HS-5 (cell line): ENCODE data around the gene ARID5B.
A peak's percentile ranks its signal among the peaks of the same experiment; 100 is the strongest.

ENCODE experiments used
- DNase-seq: peaks from one replicate; pipeline ENCODE4 v3.0.0-alpha.2; 2012; ENCODE audit warnings: low read depth

ARID5B gene

DNA sequence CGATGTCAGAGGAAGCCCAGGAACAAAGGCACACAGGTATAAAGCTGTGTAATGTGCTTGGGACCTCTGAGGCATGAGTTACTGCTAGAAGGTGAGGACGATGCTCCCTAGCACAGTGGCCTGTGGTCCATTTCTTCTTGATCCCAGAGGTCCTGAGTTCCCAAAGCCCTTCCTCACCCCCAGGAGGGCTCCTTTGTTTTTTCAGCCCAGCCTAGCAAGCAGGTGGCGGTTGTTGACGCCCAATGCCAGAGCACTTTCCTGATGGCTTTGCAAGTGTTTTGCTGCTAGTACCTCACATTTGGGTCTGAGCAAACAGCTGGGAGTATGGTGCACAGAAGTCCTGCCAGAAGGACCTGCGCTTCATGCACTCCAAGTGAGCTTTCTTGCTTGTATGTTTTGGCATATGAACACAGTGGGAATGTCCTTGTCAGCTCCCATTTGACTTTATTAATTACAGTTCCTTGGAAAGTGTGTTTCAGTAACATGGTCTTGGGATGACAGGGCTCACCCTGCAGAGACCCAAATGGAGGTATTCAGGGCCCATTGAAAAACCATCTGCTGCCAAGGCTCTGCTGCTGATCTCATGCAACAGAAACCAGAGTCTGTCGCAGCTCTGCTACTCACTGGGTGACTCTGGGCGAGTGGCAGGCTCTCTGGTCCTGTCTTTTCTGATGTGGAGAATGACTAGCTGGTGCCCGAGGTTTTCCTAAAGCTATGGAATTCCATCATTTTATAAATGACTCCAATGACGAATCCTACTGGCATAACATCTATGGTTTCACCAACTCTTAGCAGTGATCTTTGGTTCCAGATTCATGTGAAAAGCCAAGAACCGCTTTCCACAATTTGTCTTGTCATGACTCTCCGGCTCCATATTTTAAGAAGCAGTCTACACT, 134.9 kb downstream of the ARID5B start:
- no peak for DNase-seq

DNA sequence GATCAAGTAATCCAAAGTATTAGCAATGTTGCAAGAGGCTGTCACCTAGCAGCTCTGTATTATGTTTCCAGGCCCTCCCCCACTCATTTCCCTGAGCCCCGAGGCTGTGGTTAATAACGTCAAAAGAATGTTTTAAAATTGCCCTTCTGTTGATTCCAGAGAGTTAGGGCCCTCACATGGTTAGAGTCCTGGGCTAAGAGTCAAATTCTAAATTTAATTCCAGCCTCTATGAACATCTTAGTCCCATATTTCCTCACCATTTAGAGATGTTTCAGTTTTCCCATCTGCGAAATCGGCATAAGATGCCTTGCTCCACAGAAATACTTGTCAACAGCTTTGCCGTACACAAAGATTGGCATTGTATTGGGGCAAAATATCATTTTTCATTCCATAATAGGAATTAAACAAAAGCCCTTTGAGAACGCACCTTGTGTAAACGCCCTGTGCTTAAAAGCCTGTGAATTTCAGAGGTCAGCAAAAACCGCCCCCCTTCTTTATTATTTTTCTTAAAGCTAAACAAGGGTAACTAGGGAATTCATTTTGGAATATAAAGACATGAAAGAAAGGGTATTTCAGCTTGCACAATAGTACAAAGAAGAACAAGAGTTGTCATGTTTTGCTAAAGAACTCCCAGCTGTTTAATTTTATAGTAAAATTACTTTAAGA, 135.8 kb downstream of the ARID5B start:
- DNase-seq, result no peak

DNA sequence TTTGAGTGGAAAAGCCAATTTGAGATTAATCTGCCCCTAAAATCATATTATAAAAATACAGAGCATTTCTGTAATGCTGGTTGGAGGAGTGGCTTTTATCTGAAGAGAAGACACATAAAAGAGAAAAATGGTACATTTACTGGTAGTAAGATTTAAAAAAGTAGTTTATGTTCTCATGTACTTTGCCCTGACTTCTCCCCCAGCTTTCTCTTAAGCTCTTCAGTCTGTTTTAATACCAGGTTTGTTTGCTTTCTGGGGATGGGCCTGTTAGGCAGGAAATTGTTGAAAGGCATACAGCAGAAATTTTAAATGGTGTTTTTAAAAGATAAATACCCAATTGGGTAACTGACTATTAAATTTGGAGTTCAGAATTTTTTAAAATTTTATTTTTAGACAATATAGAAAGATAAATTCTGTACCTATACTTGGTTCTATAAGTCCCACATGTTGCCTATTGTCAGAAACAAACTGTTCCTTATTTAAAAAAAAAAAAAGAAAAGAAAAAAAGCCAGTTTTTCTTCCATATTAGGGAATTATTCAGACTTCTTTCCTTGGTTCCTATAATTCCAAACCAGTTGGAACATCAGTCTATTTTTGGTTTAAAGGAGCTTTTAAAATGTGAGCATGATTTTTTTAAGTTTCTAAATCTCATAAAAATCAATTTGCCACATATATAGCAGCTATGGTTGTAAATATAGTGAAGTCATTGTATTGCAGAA, 136.6 kb downstream of the ARID5B start:
- DNase-seq, result no peak

DNA sequence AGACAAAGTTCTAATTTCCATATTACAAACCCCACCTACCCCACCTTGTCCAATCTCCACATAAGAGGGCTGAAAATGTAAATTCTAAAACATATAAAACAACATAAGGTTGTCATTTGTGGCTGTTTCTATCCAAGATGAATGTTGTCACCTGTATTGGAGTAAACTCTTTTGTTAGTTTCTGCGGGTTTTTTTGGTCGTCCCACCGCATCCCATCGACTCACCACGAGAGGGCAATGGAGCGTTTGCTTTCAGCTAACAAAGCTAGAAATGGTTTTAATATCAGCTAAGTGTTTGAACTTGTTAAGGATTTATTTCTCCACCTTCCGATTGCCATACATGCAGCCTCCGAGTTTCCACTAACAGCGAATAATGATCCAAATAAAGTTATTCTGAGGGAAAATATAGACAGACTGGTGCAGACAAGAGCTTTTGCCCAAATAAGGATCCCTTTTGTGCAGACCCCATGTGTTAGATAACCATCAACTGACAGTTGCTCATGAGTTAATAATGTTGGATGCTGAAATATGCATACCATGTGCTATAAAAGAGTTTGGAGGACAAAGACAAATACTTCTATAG, 137.2 kb downstream of the ARID5B start:
- no peak for DNase-seq

DNA sequence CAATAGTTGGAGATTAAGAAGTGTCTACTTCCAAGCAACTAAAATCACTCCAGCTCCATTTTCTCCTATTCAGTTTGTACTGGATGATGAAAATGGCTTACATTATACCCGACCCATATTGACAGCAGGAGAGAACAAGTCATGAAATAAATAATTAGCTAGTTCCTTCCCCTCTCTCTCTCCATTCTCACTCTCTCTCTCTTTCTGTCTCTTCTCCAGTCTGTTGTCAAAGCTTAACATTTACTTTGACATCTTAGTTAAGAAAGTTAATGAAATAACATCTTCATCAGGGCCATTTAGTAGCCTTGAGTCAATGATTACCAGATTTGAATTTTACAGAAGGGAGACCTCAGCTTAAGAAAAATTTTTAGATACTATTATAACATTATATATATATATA, 138.5 kb downstream of the ARID5B start:
- DNase-seq, result no peak

DNA sequence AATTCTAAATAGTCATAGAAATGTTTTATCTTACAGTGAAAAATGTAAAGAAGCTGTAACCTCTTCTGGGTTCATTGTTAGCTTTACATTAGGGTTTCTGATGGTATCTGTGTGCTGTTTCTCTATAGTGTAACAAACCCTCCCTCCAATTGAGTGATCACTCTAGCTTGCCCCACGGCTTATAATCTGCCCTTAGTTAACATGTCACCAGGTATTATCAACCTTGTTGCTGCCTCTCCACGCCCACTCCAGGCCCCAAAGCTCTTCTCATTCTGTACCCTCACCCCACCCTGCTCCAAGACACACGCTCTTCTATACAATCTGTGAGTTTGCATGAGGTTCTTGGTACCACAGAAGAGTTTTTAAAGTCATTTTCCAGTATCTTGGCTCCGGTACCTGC, 139.4 kb downstream of the ARID5B start:
- no peak for DNase-seq

DNA sequence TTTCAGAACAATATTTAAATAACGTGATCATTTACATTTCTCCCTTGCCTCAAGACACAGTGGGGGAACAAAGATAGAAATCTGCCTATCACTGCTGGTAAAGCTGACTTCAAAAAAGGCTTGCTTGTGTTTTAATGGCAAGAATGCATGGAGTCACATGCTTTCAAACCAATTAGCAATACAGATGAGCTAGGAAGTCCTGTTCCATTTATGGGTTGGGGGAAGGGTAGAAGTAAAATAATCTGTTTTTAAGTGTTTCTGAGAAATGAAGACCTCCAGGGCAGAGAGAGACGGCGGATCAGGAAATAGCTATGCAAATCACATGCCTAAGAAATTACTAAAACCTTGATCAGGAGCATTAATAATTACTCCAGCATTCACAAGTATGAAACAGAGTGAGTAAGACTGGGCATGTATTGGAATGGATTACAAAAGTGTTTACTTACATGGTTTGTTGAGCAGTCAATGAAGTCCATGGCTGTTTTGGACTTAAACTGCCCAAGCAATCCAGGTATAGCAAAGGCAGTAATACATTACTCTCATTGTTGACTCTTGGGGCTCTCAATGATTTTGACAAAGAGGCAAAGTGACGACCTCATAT, 142.0 kb downstream of the ARID5B start:
- DNase-seq, result no peak

DNA sequence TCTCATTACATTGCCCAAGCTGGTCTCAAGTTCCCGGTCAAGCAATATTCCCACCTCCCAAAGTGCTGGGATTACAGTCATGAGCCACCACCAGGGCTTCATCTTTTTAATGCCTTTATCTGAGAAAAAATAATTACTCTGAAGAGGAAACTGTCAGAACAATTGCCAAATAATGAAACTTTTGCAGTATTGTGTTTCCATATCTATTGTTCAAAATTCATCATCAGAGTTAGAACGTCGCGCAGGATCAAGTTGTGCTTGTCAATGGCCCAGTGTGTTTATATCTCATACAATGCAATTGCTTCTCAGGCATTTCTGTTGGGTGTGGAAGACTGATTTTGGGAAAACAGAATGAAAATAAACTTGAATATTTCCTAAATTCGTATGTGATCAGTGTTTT, 143.1 kb downstream of the ARID5B start:
- no peak for DNase-seq

DNA sequence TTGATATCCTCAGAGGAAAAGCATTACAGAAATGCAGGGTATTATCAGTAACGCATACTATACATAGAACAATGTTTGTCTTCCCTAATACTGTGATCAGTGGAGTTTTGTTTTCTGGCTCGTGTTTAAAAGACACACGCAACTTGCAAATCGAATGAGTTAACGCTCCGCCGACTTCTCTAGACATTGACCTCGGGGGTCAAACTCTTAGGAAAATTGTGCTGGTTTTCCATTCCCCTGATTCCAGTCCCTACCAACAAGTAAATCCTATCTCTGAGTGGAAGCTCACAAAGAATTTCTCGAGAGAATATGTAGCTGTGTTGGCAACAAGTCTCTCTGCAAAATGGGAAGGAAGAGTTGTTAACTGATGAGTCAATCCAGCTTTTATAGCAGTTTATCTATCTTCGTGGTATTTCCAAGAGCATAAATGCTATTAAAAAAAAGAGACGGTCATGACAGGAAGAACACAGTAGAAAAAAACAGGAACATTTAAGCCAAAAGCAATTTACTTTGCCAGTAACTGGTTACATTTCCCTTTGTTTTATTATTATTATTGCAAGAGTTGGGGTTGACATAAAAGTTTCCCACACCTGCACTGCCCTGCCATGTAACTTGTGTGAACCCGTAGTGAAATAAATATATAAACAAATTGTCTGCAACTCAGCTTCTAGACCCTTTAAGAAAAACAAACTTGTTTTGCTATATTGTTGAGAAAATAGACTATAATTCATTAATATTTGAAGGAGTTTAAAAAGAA, 144.4 kb downstream of the ARID5B start:
- DNase-seq, result no peak

DNA sequence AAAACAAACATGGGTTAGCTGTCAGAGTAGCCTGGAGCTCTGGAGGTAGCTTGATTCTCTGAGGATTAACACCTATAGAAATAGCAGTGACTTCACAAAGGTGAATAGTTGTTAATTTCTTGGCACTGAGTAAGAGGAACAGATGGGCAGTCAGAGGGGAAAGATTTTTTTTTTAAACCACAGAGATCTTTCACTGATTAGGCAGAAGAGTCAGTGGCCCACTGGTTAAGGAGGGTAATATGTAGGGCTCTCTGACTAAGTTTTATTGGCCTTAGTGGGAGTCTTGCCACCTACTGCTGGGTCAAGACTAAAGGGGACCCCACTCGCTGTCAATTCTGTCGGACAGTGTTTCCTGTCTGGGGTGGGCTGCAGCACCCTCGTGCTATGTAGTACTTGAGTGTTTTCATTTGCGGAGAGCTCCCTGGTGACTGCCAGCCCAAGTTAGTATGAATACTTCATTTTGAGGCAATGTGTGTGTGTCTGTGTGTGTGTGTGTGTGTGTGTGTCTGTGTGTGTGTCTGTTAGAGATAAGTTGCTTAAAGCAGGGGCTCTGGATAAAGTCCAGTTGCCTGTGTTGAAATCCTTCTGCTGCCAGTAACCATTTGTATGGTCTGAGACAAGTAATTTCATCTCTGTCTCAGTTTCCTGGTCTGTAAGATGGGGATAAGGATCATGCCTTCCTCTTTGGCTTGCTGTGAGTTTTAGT, 145.2 kb downstream of the ARID5B start:
- DNase-seq, result no peak

DNA sequence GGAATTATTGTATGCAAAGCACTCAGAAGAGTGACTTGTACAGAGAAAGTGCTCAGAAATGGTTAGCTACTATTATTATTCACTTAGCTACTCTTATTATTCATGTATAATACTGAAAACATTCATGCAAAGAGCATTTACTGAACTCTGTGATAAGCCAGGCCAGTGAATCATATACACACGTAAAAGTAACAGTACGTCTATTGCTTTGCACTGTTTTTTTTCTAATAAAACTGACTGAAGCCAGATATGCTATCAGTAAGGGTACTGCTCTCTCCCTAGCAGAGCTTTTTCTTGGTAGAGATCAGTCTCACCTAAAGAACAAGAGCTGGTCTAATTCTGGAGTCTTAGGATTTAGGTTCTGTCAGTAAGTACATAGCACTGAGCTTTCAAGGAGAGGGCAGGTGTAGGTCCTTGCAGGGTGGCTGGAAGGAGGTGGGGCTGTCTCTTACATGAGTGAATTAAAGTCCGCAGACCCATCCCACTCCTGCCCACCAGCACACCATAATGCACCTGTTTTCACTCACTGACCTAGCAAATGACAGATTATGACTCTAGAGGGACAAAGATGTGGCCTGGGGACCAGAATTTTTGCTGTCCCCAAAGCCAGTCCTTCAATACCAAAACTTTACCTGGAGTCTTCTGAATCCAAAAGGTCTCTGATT, 145.9 kb downstream of the ARID5B start:
- no peak for DNase-seq

DNA sequence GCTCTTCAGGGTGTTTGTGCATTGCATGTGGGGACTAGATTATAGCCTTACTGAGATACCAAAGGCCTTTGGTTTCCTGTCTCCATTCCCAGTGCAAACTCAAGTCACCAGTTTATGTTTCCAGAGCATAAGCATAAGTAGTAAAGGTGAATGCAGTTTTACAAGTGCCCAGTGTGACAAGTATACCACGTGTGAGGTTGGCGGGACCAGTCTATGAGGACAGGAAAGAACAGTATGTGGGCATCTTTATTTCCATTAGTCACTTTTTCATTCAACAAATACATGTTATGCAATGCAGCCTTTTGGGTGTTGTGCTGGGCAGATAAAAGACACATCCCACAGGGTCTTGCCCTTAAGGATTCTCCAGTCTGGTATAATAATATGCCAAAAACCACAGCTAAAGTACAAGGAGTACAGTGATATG, 146.5 kb downstream of the ARID5B start:
- no peak for DNase-seq

DNA sequence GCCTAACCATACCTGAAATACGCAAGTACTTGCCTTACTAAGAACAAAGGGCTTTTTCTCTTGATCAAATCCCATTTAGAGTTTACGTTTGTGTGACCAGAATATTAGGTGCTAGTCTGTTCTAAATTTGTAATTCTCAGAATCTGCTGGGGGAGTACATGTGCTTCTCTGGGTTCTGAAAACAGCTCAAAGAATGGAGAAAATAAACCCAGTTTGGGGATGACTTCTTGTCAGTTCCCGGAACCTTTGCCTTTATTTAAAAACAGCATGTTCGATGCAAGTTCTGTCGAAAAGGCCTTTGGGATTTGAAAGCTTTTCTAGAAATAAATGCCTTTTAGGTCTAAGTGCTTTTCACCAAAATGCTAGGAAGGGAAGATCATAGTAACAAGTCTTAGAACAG, 147.0 kb downstream of the ARID5B start:
- DNase-seq, result no peak

DNA sequence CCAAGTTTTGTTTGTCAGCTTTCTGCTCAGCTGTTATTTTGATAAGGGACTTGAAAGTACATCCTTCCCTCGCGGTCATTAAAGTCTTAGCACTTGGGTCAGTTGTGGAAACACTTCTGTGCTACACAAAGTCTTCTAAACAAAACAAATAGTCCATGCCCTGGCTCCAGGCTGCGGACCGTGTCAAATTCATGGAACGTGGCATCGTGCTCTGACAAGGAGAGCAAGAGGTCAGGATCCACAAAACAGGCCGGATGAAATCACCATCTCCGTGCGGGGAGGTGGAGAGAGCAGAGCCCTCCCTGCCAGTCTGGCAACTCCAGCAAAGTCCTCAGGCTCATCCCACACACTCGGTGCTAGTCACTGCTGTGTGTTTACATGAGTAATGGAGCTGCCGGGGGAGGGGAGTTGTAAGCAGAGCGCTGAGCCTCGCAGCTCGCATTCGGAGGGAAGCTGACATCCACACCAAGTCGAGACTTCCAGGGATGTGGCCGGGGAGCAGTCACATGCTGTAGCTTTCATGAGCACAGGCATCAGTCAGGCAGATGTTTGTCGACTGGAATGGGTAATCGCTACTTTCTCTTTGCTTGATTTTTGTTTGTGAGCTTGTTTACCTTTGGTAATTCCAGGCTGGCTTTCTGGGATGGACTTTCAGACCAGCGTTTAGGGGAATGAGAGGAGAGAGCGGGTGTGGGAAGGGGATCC, 147.6 kb downstream of the ARID5B start:
- peak; percentile 85 for DNase-seq

DNA sequence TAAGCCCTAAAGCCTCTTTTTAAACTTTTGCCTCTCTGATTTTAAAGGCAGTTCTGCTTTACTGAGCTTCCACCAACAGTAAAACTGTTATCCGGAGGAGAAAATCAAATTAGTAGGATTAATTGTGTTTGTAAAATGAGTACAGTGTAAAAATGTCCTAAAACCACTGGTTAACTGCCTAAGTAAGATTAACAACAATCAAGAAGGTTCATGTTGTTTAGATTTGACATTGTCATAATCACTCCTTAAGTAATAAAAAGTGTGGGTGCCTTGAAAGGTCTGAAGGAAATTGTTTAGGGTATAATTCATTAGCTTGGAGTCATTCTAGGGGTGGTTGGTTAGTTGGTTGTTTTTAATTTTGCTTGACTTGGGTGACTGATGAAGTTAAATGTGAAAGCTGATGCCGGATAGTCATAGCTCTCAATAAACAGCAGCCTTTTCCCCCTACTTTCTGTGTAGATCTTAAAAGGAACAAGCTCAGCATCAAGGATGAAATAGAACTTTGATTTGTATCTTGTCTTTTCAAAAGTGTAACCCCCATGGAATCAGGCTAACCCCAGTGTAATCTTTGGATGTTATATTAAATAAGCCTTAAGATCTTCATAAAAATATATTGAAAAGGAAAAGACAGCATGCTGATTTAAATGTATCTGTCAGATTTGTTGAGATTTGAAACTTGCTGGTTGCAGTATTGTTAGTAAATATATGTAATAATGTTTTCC, 148.3 kb downstream of the ARID5B start:
- no peak for DNase-seq

DNA sequence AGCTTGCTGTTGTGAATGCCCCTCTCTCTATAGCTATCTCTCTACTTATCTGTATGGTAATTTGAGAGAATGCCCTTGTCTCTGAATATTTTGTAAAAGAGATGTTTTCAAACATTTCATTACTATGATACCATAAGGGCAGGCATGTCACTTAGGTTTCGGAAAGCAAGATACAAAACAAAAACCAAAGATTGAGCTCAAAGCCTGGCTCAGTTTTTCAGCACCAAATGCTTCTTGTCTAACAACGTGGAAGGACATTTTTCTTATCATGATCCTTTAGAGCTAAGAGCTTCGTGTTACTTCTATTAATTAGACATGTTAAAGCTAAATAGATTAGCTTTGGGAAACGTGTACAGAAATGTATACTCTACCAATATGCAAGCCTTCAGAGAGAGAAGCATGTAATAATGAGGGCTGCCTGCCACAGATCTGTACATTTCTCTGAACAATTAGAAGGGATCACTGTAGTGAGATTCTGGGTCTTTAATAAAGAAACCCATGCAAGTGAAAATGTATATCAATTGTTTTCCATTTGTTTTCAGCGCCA, 148.9 kb downstream of the ARID5B start:
- DNase-seq, result no peak

DNA sequence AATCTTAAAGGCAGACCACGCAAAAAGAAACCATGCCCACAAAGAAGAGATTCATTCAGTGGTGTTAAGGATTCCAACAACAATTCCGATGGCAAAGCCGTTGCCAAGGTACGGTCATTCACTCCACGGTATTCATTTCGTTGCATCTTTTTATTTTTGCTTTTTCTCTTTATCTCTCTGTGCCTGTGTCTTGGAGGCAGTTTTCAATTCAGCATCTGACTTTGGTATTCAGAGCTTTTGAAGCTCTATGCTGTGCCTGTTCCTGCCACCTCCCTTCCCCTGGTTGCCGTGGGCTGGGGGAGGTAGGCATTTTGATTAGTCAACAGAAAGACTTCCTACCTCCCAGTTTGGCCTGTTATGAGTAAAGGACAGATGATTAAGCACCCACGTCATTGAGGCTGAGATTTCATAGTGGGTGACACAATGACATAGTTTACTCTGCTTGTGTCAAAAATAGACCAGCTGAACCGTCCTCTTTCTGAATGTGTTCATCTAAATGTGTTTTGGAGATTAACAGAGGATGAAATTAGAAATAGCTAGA, 149.5 kb downstream of the ARID5B start:
- peak; percentile 80 for DNase-seq

DNA sequence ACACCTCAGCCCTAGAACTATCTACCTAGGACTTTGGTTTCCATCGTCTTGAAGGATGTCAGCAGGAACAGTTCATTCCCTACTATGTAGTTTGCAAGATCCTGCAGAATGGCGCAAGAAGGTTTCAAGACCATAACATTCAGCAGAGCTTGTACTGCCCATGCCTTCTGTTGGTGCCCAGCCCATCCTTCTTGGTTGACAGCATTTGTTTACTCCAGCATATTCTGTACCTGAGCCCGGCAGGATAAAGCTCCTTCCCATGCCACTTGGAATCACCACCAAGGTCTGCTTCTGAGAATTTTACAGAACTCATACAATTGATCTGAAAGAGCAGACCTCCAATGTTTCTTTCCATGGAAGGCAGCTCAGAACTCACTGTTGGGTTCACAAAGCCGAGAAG, 150.8 kb downstream of the ARID5B start:
- no peak for DNase-seq
